ENCODE results near the gene NPSR1.

The NPSR1 gene

DNA sequence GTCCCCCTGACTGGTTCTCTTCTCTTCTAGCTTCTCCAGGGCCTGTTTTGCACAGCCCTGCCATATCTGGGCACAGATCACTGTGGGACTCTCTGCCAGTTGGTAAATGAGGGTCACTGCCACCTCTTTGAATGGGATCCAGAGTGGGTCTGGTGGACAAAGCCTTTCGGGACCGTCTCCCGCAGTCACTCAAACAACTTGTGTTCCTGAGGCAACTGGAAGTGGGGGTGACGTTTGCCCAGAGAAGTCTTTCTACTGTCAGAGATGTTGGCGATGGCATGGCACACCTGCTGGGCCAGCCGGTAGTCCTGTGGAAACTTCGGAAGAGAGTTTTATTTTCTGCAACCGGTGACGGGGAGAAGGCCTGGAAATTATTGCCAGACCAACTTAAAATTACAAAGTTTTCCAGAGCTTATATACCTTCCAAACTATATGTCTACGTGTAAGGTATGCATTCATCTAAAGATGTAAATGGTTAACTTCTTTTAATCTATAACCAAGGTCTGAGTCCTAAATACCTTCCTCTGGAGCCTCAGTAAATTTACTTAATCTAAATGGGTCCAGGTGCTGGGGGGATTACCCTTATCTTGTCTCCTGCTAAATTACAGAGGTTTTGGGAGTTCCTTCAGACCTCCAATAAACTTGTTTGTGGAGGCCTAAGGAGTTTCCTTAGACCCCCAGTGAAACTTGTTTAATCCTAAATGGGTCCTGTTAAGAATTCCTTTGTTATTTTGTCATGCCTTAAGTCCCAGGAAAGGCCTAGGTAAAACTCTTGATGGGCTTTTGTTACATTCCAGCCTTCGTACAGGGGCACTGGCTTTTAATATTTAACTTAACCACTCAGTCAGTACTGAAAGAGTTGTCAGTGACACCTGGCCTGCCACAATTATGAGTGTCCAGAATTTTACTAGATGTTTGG, 94.0 kb downstream of the NPSR1 start:
- DNase-seq, result no peak
- no peak overlapping the region for H3K27ac ChIP-seq
- H3K27me3 ChIP-seq (replicated peaks), result no peaks in the 10 kb centered on the region
- in situ Hi-C loops (cut with HindIII; ENCODE audit: low pct_ligation_motif_present, low sequenced_read_pairs), result no loop called here
- TF ChIP-seq, protein P1, sequence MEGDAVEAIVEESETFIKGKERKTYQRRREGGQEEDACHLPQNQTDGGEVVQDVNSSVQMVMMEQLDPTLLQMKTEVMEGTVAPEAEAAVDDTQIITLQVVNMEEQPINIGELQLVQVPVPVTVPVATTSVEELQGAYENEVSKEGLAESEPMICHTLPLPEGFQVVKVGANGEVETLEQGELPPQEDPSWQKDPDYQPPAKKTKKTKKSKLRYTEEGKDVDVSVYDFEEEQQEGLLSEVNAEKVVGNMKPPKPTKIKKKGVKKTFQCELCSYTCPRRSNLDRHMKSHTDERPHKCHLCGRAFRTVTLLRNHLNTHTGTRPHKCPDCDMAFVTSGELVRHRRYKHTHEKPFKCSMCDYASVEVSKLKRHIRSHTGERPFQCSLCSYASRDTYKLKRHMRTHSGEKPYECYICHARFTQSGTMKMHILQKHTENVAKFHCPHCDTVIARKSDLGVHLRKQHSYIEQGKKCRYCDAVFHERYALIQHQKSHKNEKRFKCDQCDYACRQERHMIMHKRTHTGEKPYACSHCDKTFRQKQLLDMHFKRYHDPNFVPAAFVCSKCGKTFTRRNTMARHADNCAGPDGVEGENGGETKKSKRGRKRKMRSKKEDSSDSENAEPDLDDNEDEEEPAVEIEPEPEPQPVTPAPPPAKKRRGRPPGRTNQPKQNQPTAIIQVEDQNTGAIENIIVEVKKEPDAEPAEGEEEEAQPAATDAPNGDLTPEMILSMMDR (IDR thresholded peaks at IDR 0.05; ENCODE audit: low read depth, low read length, missing control alignments), result no peak
- H3K36me3 ChIP-seq (replicated peaks), result no peaks in the 10 kb centered on the region
- no peak overlapping the region for H3K4me3 ChIP-seq (ENCODE audit: low read depth, low read length)

DNA sequence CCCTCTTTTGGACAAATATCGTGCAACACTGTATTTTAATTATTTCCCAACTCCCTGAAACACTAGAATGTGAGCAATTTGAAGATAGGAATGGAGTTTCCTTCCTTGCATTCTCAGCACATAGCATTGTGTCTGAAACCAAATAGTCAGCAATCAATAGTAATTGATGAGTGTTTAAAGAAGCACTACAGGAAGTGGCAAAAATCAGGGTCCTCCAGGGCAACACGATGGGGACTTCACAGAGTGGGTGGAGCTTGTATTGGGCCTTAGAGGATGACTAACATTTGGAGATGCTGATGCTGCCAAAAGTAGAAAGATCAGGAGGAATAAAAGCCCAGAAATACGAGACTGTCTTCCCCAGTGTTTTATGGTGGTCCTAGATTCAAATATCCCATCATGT, 94.9 kb downstream of the NPSR1 start:
- in situ Hi-C loops (cut with HindIII; ENCODE audit: low pct_ligation_motif_present, low sequenced_read_pairs), result no loop called here
- Histone ChIP-seq H3K27me3 (replicated peaks) (no peaks in the 10 kb centered on the region), H3K4me3 (ENCODE audit: low read depth, low read length) (no peak overlapping the region), H3K27ac (no peak overlapping the region), H3K36me3 (replicated peaks) (no peaks in the 10 kb centered on the region)
- TF ChIP-seq, protein P1 (IDR thresholded peaks at IDR 0.05; ENCODE audit: low read depth, low read length, missing control alignments), result no peak
- no peak for DNase-seq

DNA sequence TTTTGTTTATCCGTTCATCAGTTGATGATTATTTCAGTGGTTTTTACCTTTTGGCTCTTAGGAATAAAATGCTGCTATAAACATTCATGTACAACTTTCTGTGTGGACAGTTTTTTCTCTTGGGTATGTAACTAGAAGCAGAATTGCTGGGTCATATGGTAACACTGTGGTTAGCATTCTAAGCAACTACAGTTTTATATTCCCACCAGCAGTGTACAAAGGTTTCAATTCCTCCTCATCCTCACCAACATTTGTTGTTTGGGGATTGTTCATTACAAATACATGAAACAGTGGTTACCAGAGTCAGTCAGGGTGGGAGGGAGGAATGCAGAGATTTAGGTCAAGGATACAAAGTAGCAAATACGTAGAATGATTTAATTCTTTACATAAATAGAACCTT, 97.0 kb downstream of the NPSR1 start:
- Histone ChIP-seq H3K36me3 (replicated peaks) (no peaks in the 10 kb centered on the region), H3K4me3 (ENCODE audit: low read depth, low read length) (no peak overlapping the region), H3K27me3 (replicated peaks) (no peaks in the 10 kb centered on the region), H3K27ac (no peak overlapping the region)
- no peak for DNase-seq
- in situ Hi-C loops (cut with HindIII; ENCODE audit: low pct_ligation_motif_present, low sequenced_read_pairs), result no loop called here
- TF ChIP-seq, protein P1 (IDR thresholded peaks at IDR 0.05; ENCODE audit: low read depth, low read length, missing control alignments), result no peak

DNA sequence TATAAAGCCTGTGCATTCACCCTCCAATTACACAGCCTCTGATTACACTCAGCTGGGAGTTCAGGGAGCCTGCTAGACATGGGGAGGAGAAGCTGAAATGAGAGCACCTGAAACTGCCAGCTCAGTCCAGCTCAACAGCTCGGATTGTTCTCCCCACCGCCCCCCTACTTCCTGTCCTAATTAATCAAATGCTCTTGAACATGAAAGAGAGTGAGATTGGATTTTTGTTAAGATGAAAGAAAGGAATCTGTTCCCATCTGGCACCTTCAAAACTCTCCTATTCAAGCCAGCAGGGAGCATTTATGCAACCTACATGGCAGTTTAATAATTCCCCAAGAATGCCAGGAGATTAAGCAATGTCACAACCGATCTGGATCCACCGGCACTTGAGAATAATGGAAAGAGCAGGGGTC, 98.0 kb downstream of the NPSR1 start:
- no peak for DNase-seq
- TF ChIP-seq, protein P1 (IDR thresholded peaks at IDR 0.05; ENCODE audit: low read depth, low read length, missing control alignments), result no peak
- Histone ChIP-seq H3K27me3 (replicated peaks) (no peaks in the 10 kb centered on the region), H3K36me3 (replicated peaks) (no peaks in the 10 kb centered on the region), H3K4me3 (ENCODE audit: low read depth, low read length) (no peak overlapping the region), H3K27ac (no peak overlapping the region)
- in situ Hi-C loops (cut with HindIII; ENCODE audit: low pct_ligation_motif_present, low sequenced_read_pairs), result no loop called here

DNA sequence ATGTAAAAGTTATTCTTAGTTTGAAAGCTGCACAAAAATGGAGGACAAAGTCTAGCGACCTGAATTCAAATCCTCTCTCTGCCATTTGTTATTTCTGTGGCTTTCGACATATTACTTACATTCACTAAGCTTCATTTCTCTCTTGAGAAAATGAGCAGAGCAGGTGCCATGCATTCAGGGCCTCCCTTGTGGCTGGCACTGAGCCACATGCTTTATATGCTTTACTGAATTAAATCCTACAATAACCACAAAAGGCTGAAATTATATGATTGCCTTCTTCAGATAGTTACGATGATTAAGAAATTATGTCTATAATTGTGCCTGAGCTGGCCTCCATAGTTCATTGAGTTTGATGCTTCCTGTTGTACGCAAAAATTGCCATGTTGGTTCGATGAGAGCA, 98.7 kb downstream of the NPSR1 start:
- DNase-seq, result no peak
- TF ChIP-seq, protein P1 (IDR thresholded peaks at IDR 0.05; ENCODE audit: low read depth, low read length, missing control alignments), result no peak
- in situ Hi-C loops (cut with HindIII; ENCODE audit: low pct_ligation_motif_present, low sequenced_read_pairs), result no loop called here
- Histone ChIP-seq H3K27ac (no peak overlapping the region), H3K4me3 (ENCODE audit: low read depth, low read length) (no peak overlapping the region), H3K27me3 (replicated peaks) (no peaks in the 10 kb centered on the region), H3K36me3 (replicated peaks) (no peaks in the 10 kb centered on the region)

Measured in brain microvascular endothelial cell (primary cell).